HepG2 (cell line): ENCODE results near the gene AP4S1. TPM values are rescaled to one million over a fixed set of nuclear protein-coding genes. Genes with fewer than 3 reads are reported as not detected.
A peak's percentile ranks its signal among the peaks of the same experiment; 100 is the strongest.

Experiments used
- ELF4 ChIP-seq: sonication (generic); formaldehyde crosslinking; IDR thresholded peaks from 2 replicates; pipeline ENCODE4 v1.5.0; 2020; ENCODE audit warnings: missing genetic modification reagents, mild to moderate bottlenecking, moderate library complexity, borderline replicate concordance
- KLF13 ChIP-seq: sonication (generic); formaldehyde crosslinking; IDR thresholded peaks from 2 replicates; pipeline ENCODE4 v1.4.0; 2020; ENCODE audit warnings: mild to moderate bottlenecking, missing genetic modification reagents
- MYNN ChIP-seq: sonication (generic); formaldehyde crosslinking; IDR thresholded peaks from 2 replicates; pipeline ENCODE4 v1.4.0; 2020; ENCODE audit warnings: mild to moderate bottlenecking, low read depth, missing genetic modification reagents
- PHF21A ChIP-seq: sonication (generic); formaldehyde crosslinking; IDR thresholded peaks from 2 replicates; pipeline ENCODE4 v1.5.0; 2020; ENCODE audit warnings: mild to moderate bottlenecking, missing genetic modification reagents
- SALL1 ChIP-seq: sonication (generic); formaldehyde crosslinking; IDR thresholded peaks from 2 replicates; pipeline ENCODE4 v1.8.0; 2022; ENCODE audit warnings: mild to moderate bottlenecking, missing genetic modification reagents
- TCF7L2 ChIP-seq: IDR thresholded peaks from 2 replicates; pipeline ENCODE4 v1.6.1; 2011; ENCODE audit warnings: mild to moderate bottlenecking, low read depth, low read length, moderate library complexity
- TEAD3 ChIP-seq: optimal IDR thresholded peaks from 2 replicates; pipeline ENCODE3; 2016; ENCODE audit warnings: borderline replicate concordance
- ZNF574 ChIP-seq: sonication (generic); formaldehyde crosslinking; IDR thresholded peaks from 2 replicates; pipeline ENCODE4 v1.4.0; 2020; ENCODE audit warnings: missing genetic modification reagents
- ZNF772 ChIP-seq: sonication (generic); formaldehyde crosslinking; IDR thresholded peaks from 2 replicates; pipeline ENCODE4 v1.5.0; 2020; ENCODE audit warnings: mild to moderate bottlenecking, missing genetic modification reagents
- polyA plus RNA-seq, 8 experiments: library from polyadenylated mRNA; depleted of rRNA in 3 of 8; stranded (reverse) in 7 of 8; unstranded in 1 of 8; fragments of >200 nt; fragmentation: Illumina TruSeq in 4 of 8; extraction: Trizol in 4 of 8; gene quantifications; 2 replicates each; pipeline versions ENCODE4 v1.2.1 to v1.2.3, GENCODE V29; 2011 to 2016; ENCODE audit warnings: low read depth in 4 of 8, missing spikeins in 1 of 8, mixed read lengths in 1 of 8; ENCODE audit not compliant: insufficient read depth in 1 of 8
- total RNA-seq, 5 experiments: library from RNA; depleted of rRNA; stranded (reverse); fragments of >200 nt; fragmentation: Illumina TruSeq; extraction: Trizol; gene quantifications; 2 replicates each; pipeline ENCODE4 v1.2.3, GENCODE V29; 2016; ENCODE audit warnings: low read depth in 1 of 5
- TF ChIP-seq, protein P1 (sequence below): sonication (generic); formaldehyde crosslinking; IDR thresholded peaks from 2 replicates; pipeline ENCODE4 v1.5.0; 2020; ENCODE audit warnings: mild to moderate bottlenecking, missing genetic modification reagents
- TF ChIP-seq, protein P2 (sequence below): IDR thresholded peaks from 2 replicates; pipeline ENCODE4 v1.6.1; 2016; ENCODE audit warnings: low read depth

Gene AP4S1
- total and polyA plus RNA-seq, 2 of the 13 experiments (the other 11 are each of a cell fraction or from before 2014, with no cell fraction given): 3.9 to 21.1 TPM

DNA sequence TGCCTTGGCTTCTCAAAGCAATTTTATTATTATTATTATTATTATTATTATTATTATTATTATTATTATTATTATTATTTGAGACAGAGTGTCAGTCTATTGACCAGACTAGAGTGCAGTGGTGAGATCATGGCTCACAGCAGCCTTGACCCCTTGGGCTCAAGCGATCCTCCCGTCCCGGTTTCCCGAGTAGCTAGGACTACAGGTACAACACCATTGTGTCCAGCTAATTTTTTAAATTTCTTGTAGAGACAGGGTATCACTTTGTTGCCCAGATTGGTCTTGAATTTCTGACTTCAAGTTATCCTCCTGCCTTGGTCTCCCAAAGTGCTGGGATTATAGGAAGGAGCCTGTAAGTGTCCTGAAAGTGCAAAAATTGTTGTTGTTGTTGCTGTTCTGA, 11.6 kb upstream of the AP4S1 start (continued):
- TF ChIP-seq ZNF574 (CRISPR knock-in tag) (0 out of 2 replicates have a peak, but pooled peaks have one; percentile 18), KLF13 (no peak), MYNN (no peak), SALL1 (CRISPR knock-in tag) (peak; percentile 16; the same call in 1 of the 2 replicates), PHF21A (CRISPR knock-in tag) (no peak), ZNF772 (CRISPR knock-in tag) (0 out of 2 replicates have a peak, but pooled peaks have one; percentile 44), TCF7L2 (no peak), TEAD3 (CRISPR knock-in tag) (peak; percentile 5), ELF4 (CRISPR knock-in tag) (no peak)
- TF ChIP-seq, protein P1, sequence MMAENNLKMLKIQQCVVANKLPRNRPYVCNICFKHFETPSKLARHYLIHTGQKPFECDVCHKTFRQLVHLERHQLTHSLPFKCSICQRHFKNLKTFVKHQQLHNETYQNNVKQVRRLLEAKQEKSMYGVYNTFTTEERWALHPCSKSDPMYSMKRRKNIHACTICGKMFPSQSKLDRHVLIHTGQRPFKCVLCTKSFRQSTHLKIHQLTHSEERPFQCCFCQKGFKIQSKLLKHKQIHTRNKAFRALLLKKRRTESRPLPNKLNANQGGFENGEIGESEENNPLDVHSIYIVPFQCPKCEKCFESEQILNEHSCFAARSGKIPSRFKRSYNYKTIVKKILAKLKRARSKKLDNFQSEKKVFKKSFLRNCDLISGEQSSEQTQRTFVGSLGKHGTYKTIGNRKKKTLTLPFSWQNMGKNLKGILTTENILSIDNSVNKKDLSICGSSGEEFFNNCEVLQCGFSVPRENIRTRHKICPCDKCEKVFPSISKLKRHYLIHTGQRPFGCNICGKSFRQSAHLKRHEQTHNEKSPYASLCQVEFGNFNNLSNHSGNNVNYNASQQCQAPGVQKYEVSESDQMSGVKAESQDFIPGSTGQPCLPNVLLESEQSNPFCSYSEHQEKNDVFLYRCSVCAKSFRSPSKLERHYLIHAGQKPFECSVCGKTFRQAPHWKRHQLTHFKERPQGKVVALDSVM (CRISPR knock-in tag): peak; percentile 40; the same call in 1 of the 2 replicates
- TF ChIP-seq, protein P2, sequence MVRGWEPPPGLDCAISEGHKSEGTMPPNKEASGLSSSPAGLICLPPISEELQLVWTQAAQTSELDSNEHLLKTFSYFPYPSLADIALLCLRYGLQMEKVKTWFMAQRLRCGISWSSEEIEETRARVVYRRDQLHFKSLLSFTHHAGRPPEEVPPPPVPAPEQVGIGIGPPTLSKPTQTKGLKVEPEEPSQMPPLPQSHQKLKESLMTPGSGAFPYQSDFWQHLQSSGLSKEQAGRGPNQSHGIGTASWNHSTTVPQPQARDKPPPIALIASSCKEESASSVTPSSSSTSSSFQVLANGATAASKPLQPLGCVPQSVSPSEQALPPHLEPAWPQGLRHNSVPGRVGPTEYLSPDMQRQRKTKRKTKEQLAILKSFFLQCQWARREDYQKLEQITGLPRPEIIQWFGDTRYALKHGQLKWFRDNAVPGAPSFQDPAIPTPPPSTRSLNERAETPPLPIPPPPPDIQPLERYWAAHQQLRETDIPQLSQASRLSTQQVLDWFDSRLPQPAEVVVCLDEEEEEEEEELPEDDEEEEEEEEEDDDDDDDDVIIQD (CRISPR knock-in tag): peak; percentile 97
